ENCODE measurements around the gene GLT6D1. TPM values are rescaled to one million over a fixed set of nuclear protein-coding genes. Genes with fewer than 3 reads are reported as not detected.

The GLT6D1 gene
- total RNA-seq, 2 experiments from 2014 or later: not detected

DNA sequence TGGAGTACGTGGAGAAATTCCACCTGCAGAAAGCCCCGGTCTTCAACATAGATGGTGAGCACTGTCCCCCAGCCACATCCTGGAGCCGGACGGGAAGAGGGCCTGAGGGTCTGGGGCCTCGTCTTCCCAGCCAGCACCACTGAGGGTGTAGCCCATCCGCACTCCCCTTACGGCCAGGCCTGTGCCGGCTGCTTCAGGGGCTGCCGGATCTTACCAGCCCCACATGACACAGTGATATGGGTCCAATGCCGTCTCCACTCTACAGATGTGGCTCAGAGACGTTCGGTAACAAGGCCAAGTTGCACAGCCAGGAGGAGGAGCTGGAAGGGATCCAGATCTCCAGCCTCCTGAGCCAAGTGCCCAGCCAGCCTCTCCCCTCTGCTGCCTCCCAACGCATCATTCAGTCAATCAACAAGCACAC, 21.3 kb downstream of the GLT6D1 start:
- H4K20me1 ChIP-seq (ENCODE audit: insufficient read depth, low read length): no peaks in the 10 kb centered on the region
- TF ChIP-seq, protein P1, sequence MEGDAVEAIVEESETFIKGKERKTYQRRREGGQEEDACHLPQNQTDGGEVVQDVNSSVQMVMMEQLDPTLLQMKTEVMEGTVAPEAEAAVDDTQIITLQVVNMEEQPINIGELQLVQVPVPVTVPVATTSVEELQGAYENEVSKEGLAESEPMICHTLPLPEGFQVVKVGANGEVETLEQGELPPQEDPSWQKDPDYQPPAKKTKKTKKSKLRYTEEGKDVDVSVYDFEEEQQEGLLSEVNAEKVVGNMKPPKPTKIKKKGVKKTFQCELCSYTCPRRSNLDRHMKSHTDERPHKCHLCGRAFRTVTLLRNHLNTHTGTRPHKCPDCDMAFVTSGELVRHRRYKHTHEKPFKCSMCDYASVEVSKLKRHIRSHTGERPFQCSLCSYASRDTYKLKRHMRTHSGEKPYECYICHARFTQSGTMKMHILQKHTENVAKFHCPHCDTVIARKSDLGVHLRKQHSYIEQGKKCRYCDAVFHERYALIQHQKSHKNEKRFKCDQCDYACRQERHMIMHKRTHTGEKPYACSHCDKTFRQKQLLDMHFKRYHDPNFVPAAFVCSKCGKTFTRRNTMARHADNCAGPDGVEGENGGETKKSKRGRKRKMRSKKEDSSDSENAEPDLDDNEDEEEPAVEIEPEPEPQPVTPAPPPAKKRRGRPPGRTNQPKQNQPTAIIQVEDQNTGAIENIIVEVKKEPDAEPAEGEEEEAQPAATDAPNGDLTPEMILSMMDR (conservative IDR thresholded peaks at IDR 0.05; ENCODE audit: low read length): no peak
- TF ChIP-seq EZH2phosphoT487 (IDR thresholded peaks at IDR 0.05; ENCODE audit: borderline replicate concordance, low read depth, low read length): no peak
- no peaks in the 10 kb centered on the region for H3K9me2 ChIP-seq (ENCODE audit: insufficient read depth, low read length)
- no peak overlapping the region for H2AFZ ChIP-seq (ENCODE audit: low read length)
- H3K27ac ChIP-seq (ENCODE audit: low read depth, low read length, poor library complexity, severe bottlenecking): no peak overlapping the region
- ChIA-PET POLR2A (no interaction called here), CTCF (ENCODE audit: unreplicated experiment) (no interaction called here)
- no peak for DNase-seq (ENCODE audit: low spot score)
- H3K4me3 ChIP-seq (ENCODE audit: low read depth, low read length, poor library complexity, severe bottlenecking): no peak overlapping the region
- H3K4me2 ChIP-seq (ENCODE audit: low read length): no peak overlapping the region
- intact Hi-C loops (cut with micrococcal nuclease; ENCODE audit: unreplicated experiment): no loop called here
- H3K4me1 ChIP-seq (ENCODE audit: insufficient read depth, low read length, poor library complexity, severe bottlenecking): no peaks in the 10 kb centered on the region
- no peaks in the 10 kb centered on the region for H3K9me3 ChIP-seq (ENCODE audit: low read length)
- no peaks in the 10 kb centered on the region for H3K79me2 ChIP-seq (ENCODE audit: insufficient read depth, low read depth, low read length)
- H3K36me3 ChIP-seq (ENCODE audit: insufficient read depth, low read length): no peaks in the 10 kb centered on the region
- BruUV-seq (replicated peaks): no TSS peak

DNA sequence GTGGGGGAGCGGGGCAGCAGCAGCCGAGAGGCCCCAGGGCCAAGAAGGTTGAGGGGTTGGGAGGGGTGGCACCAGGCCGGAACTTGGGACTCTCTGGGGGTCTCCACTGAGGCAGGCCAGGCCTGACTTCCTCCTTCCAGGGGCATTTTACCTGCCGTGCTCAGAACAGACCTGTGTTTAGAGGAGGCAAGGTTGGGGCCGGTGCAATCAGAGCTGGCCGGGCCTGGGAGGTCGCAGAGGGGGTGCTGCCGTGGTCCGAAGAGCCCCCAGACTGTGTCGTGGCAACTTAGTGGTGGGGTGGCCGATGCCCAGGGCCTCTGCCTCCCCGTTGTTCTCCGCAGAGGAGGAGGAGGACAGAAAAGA, 21.8 kb downstream of the GLT6D1 start:
- Histone ChIP-seq H2AFZ (ENCODE audit: low read length) (no peak overlapping the region), H3K9me3 (ENCODE audit: low read length) (no peaks in the 10 kb centered on the region), H3K79me2 (ENCODE audit: insufficient read depth, low read depth, low read length) (no peaks in the 10 kb centered on the region), H3K27ac (ENCODE audit: low read depth, low read length, poor library complexity, severe bottlenecking) (no peak overlapping the region), H3K4me1 (ENCODE audit: insufficient read depth, low read length, poor library complexity, severe bottlenecking) (no peaks in the 10 kb centered on the region), H4K20me1 (ENCODE audit: insufficient read depth, low read length) (no peaks in the 10 kb centered on the region), H3K9me2 (ENCODE audit: insufficient read depth, low read length) (no peaks in the 10 kb centered on the region), H3K36me3 (ENCODE audit: insufficient read depth, low read length) (no peaks in the 10 kb centered on the region), H3K4me2 (ENCODE audit: low read length) (no peak overlapping the region), H3K4me3 (ENCODE audit: low read depth, low read length, poor library complexity, severe bottlenecking) (no peak overlapping the region)
- ChIA-PET POLR2A (no interaction called here), CTCF (ENCODE audit: unreplicated experiment) (no interaction called here)
- BruUV-seq (replicated peaks): no TSS peak
- no peak for DNase-seq (ENCODE audit: low spot score)
- intact Hi-C loops (cut with micrococcal nuclease; ENCODE audit: unreplicated experiment): no loop called here
- no peak for TF ChIP-seq EZH2phosphoT487 (IDR thresholded peaks at IDR 0.05; ENCODE audit: borderline replicate concordance, low read depth, low read length)
- TF ChIP-seq, protein P1 (conservative IDR thresholded peaks at IDR 0.05; ENCODE audit: low read length): no peak

DNA sequence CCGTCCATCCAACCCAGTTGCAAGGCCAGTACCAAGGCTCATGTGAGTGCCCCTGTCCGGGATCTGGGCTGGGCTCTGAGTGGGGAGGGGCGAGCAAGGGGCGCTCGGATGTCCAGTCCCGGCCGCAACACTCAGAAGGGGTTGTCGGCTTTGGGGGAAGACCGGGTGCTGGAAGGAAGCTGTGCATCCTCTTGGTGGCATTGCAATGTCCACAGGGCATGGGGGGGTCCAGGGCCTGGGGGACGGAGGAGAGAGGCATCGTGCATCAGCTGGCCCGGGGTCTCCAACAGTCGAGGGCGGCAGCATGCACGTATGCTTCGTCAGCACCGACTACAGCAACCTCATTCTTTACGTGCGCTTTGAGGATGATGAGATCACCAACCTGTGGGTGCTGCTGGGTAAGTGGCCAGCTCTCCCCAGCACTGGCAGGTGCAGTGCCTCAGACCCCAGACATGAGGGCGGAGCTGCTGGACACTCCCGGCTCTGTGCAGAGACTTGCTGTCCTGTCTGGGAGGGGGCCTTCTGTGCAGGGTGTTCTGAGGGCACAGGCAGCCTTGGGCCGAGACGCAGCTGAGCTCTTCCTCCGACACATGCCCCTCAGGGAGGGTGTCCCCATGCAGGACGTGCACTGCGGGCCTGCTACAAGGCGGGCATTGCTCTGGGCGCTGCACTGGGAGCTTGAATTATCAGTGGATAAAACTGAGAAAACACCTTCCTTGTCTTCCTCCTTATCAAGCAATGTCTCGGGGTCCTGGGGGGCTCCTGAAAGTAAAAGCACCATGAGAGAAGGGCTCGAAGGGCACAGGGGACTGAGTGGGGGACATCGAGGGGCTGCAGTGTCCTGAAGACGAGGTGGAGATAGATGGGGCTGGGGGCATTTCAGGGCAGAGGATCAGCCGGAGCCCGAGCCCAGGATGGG, 22.5 kb downstream of the GLT6D1 start:
- no peaks in the 10 kb centered on the region for H3K9me2 ChIP-seq (ENCODE audit: insufficient read depth, low read length)
- no peak overlapping the region for H3K27ac ChIP-seq (ENCODE audit: low read depth, low read length, poor library complexity, severe bottlenecking)
- H3K4me1 ChIP-seq (ENCODE audit: insufficient read depth, low read length, poor library complexity, severe bottlenecking): no peaks in the 10 kb centered on the region
- TF ChIP-seq, protein P1 (conservative IDR thresholded peaks at IDR 0.05; ENCODE audit: low read length): no peak
- no peak for TF ChIP-seq EZH2phosphoT487 (IDR thresholded peaks at IDR 0.05; ENCODE audit: borderline replicate concordance, low read depth, low read length)
- no peaks in the 10 kb centered on the region for H3K79me2 ChIP-seq (ENCODE audit: insufficient read depth, low read depth, low read length)
- ChIA-PET CTCF (ENCODE audit: unreplicated experiment) (no interaction called here), POLR2A (no interaction called here)
- H3K4me3 ChIP-seq (ENCODE audit: low read depth, low read length, poor library complexity, severe bottlenecking): no peak overlapping the region
- no peak overlapping the region for H3K4me2 ChIP-seq (ENCODE audit: low read length)
- no peak overlapping the region for H2AFZ ChIP-seq (ENCODE audit: low read length)
- no peaks in the 10 kb centered on the region for H3K9me3 ChIP-seq (ENCODE audit: low read length)
- DNase-seq (ENCODE audit: low spot score): no peak
- no peaks in the 10 kb centered on the region for H4K20me1 ChIP-seq (ENCODE audit: insufficient read depth, low read length)
- BruUV-seq (replicated peaks): no TSS peak
- intact Hi-C loops (cut with micrococcal nuclease; ENCODE audit: unreplicated experiment): no loop called here
- H3K36me3 ChIP-seq (ENCODE audit: insufficient read depth, low read length): no peaks in the 10 kb centered on the region

Data from OCI-LY7 (cell line).